LNCaP clone FGC (cell line): ENCODE data around the gene CBLN3.

Source experiments
- DNase-seq: peaks from one replicate; pipeline ENCODE4 v3.0.0-alpha.2; 2011; ENCODE audit warnings: low read depth
- H3K4me3 ChIP-seq: 2 replicates; pipeline ENCODE4 v1.5.1; 2011; ENCODE audit warnings: mild to moderate bottlenecking, low read depth, low read length, control low read depth
- CTCF ChIP-seq: IDR thresholded peaks from 2 replicates; pipeline ENCODE4 v1.5.1; 2012; ENCODE audit warnings: mild to moderate bottlenecking; ENCODE audit not compliant: control insufficient read depth, insufficient read depth; ENCODE audit errors: extremely low read depth

CBLN3 gene

DNA sequence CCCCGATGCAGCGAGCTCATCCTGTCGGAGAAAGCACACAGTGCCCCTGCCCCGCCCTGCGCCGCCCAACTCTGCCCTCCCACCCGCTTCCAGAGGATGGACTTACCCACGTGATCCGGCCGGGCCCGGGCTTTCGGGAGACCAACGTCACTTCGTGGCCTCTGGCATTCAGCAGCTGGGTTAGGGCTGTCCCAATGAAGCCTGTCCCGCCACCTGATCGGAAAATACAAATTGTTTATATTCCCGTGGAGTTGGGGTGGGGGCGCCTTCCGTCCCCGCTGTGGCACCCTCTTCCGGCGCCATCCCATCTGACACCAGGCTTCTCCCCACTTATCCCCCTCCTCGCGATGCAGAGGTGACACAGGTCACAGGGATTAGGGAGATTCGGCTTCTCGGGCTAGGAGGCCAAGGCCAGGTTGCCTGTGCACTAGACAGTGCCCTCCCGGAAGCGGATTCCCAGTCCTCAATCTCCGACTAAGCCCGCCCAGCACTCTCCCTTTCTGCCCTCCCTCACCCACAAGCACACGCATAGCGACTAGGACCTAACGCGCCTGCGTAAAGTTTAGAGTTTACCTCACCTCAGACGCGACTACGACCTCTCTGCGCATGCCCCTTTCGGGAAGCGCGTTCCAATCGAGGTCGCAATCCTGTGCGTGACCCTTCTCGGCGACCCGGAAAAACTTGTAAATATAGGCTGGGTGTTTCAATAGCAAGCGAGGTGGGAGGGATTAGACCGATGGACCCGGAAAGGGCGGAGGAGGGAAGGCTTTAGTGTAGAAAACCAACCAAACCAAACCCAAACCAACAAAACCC, 13.0 kb upstream of the CBLN3 start, which contains the start of gene SDR39U1:
SDR39U1 (minus strand) TSS at position 537 of the 813 bp plus-strand sequence; CDS start at position 530, 7 bp downstream.
- TF ChIP-seq CTCF = no peak
- H3K4me3 ChIP-seq = peak within 1 kb of the TSS; percentile 81
- peak; percentile 98 for DNase-seq

DNA sequence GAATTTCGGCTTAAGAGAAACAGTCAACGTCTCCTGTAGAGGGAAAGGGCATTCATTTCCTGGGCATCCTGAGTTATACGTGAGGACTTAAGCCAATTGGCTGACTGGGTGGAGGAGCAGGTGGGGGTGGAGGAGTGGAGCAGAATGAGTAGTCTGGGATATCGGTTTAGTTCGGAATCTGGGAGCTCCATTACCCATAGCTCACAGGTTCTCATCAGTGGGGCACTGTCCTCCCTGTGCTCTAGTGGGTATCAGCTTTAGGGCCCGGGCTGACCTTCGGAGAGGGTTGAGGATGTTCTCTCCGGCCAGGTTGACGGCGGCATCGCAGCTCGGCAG, 12.4 kb upstream of the CBLN3 start:
- peak overlapping the region; percentile 81 for H3K4me3 ChIP-seq
- no peak for DNase-seq
- TF ChIP-seq CTCF = no peak

DNA sequence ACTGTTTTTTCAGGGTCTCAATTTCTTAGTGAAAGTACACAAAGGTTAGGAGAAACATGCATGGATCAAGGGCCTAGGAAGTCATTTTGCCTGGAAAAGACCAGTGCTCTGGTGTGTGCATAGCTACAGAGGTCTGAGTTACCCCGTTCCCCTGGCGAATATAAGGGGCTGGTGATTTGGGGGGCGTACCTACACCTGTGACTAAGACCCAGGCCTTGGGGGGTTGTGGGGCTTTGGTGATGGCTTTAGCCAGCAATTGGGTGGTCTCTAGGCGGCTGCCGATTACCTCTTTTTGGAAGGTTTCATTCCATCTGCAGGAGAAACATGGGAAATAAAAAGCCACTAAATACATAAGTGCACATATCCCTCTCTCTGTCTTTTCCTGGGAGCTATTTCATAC, 12.0 kb upstream of the CBLN3 start:
- TF ChIP-seq CTCF = no peak
- peak overlapping the region; percentile 81 for H3K4me3 ChIP-seq
- DNase-seq = no peak

GRCh38 chr14:24440606-24441399, 11.3 kb upstream of the CBLN3 start:
- TF ChIP-seq CTCF = no peak
- peak overlapping the region; percentile 81 for H3K4me3 ChIP-seq
- no peak for DNase-seq

- no peak for DNase-seq
- TF ChIP-seq CTCF = no peak
- H3K4me3 ChIP-seq = no peak overlapping the region
Observed at GRCh38 chr14:24439830-24440605, 10.6 kb upstream of the CBLN3 start.

GRCh38 chr14:24439257-24439656, 9.8 kb upstream of the CBLN3 start:
- no peak for DNase-seq
- H3K4me3 ChIP-seq = no peak overlapping the region
- no peak for TF ChIP-seq CTCF
